Measurements from ENCODE around the gene RAMP3.

- TF ChIP-seq, protein P1, sequence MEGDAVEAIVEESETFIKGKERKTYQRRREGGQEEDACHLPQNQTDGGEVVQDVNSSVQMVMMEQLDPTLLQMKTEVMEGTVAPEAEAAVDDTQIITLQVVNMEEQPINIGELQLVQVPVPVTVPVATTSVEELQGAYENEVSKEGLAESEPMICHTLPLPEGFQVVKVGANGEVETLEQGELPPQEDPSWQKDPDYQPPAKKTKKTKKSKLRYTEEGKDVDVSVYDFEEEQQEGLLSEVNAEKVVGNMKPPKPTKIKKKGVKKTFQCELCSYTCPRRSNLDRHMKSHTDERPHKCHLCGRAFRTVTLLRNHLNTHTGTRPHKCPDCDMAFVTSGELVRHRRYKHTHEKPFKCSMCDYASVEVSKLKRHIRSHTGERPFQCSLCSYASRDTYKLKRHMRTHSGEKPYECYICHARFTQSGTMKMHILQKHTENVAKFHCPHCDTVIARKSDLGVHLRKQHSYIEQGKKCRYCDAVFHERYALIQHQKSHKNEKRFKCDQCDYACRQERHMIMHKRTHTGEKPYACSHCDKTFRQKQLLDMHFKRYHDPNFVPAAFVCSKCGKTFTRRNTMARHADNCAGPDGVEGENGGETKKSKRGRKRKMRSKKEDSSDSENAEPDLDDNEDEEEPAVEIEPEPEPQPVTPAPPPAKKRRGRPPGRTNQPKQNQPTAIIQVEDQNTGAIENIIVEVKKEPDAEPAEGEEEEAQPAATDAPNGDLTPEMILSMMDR (conservative IDR thresholded peaks at IDR 0.05; ENCODE audit: low read length): no peak
- TF ChIP-seq EZH2phosphoT487 (IDR thresholded peaks at IDR 0.05; ENCODE audit: borderline replicate concordance): no peak
These were observed 4.8 kb downstream of the RAMP3 start for GRCh38 chr7:45162311-45162845.

All from Loucy (cell line).